ENCODE data around the gene ZNF682.
"Not testable (repeated sequence)": the region's sequence is repeated elsewhere in the genome, so short reads cannot be mapped to it uniquely, and the experiment has no call there.

GRCh38 chr19:19959151-19959799 is 80.0 kb downstream of the ZNF682 start:
- TF ChIP-seq CTCF (IDR thresholded peaks at IDR 0.05; ENCODE audit: low read length): peak; percentile 44
- TF ChIP-seq EZH2 (optimal IDR thresholded peaks at IDR 0.05; ENCODE audit: low read depth, low read length); EZH2phosphoT487 (IDR thresholded peaks at IDR 0.05; ENCODE audit: low read length): not testable (repeated sequence)

Measured in MM.1S (cell line).